Mucosa of descending colon (tissue), 3 donors: Measurements from ENCODE around the gene ANKRD16. TPM values are rescaled to one million over a fixed set of nuclear protein-coding genes. Genes with fewer than 3 reads are reported as not detected.

Source experiments
- ATAC-seq: fragments of 200-7000 bp; cut with Tn5 transposase; one replicate; pipeline ENCODE4 v1.9.1; 2020; ENCODE audit warnings: mild to moderate bottlenecking, moderate library complexity
- DNase-seq, 3 donors: peaks; one replicate each; pipeline ENCODE4 v3.0.0-alpha.2; 2020
- H3K36me3 ChIP-seq: fragments of 200-600 bp; one replicate; pipeline ENCODE4 v1.8.0; 2021; ENCODE audit warnings: low read depth, mild to moderate bottlenecking
- H3K4me1 ChIP-seq: fragments of 200-600 bp; one replicate; pipeline ENCODE4 v1.8.0; 2021; ENCODE audit warnings: low read depth, mild to moderate bottlenecking
- H3K4me3 ChIP-seq: fragments of 200-600 bp; one replicate; pipeline ENCODE4 v1.8.0; 2021; ENCODE audit warnings: mild to moderate bottlenecking
- H3K9me3 ChIP-seq: fragments of 200-600 bp; one replicate; pipeline ENCODE4 v1.8.0; 2021; ENCODE audit warnings: mild to moderate bottlenecking
- CTCF ChIP-seq: fragments of 200-600 bp; IDR thresholded peaks from one replicate; pipeline ENCODE4 v1.8.0; 2022; ENCODE audit warnings: antibody characterized with exemption, mild to moderate bottlenecking
- intact Hi-C, 2 donors: fragments of 100-400 bp; cut with DNase I in 1 of 2; cut with micrococcal nuclease in 1 of 2; formaldehyde crosslinking; loops; one replicate each; pipeline versions ENCODE4 v1.11.0 to v1.11.1; 2022; cut with DNase I, micrococcal nuclease
- total RNA-seq, 3 donors: library from RNA; stranded (reverse); fragmentation: NEBNext Ultra II Directional in 2 of 3; extraction: Animal tissue kit (Norgen Biotek cat#: 25700) in 2 of 3; gene quantifications; one replicate each; pipeline versions ENCODE4 v1.2.1 to v1.2.4, GENCODE V29; 2021 to 2023
- donor health status: DM: no; HTN: no; CAD: no; lungs with moderate emphysema.
- donor health status: DM: no; HTN: no; CAD: no.
- donor health status: DM: no; HTN: yes; CAD: no.

ANKRD16 gene
- total RNA-seq, 3 donors from 2014 or later, result 4.7 to 9.8 (median 7.4) TPM

DNA sequence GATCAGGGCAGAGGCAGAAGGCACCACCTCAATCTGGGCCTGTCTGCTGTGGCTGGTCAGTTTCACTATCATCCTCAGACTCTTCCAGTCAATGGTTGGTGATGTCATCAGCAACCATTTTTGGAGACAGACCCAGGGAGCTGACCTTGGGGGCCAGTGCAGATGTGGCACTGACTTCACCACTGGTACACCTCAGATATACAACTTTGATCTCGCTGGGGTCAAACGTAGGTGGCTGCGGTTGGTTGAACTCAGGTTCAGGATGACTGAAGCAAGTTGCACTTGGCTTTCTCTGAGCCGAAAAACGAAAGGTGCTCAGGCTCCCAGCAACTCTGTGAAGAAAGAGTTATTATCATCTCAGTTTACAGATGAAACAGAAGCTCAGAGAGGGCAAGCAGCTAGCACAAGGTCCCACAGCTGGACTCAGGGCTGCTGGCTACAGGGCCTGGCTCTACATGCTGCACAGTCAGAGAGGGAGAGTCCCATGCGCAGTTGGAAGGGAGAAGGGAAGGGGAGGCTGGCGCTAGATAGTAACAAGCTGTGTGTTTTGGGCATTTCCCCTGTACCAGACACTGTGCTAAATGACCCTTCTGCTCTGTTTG, 27.2 kb downstream of the ANKRD16 start:
- intact Hi-C loops, result no loop called here

GRCh38 chr10:5860066-5860465, 29.6 kb downstream of the ANKRD16 start:
- no peak for TF ChIP-seq CTCF
- Histone ChIP-seq H3K9me3 (no peaks in the 10 kb centered on the region), H3K4me1 (no peaks in the 10 kb centered on the region), H3K36me3 (no peaks in the 10 kb centered on the region), H3K4me3 (no peak overlapping the region)
- DNase-seq (no peak), ATAC-seq (no peak)
- intact Hi-C loops, result no loop called here

More for the DNA sequence above, 27.2 kb downstream of the ANKRD16 start:
- no peaks in the 10 kb centered on the region for H3K4me1 ChIP-seq
- ATAC-seq, result peak; percentile 24
- no peak for TF ChIP-seq CTCF
- no peaks in the 10 kb centered on the region for H3K36me3 ChIP-seq
- no peak overlapping the region for H3K4me3 ChIP-seq
- DNase-seq, result no peak
- no peaks in the 10 kb centered on the region for H3K9me3 ChIP-seq

- no peaks in the 10 kb centered on the region for H3K9me3 ChIP-seq
- H3K4me1 ChIP-seq, result no peaks in the 10 kb centered on the region
- no peak for TF ChIP-seq CTCF
- H3K36me3 ChIP-seq, result no peaks in the 10 kb centered on the region
- DNase-seq (no peak), ATAC-seq (no peak)
- no peak overlapping the region for H3K4me3 ChIP-seq
- intact Hi-C loops, result no loop called here
Measured at GRCh38 chr10:5858811-5859210, 30.9 kb downstream of the ANKRD16 start.

DNA sequence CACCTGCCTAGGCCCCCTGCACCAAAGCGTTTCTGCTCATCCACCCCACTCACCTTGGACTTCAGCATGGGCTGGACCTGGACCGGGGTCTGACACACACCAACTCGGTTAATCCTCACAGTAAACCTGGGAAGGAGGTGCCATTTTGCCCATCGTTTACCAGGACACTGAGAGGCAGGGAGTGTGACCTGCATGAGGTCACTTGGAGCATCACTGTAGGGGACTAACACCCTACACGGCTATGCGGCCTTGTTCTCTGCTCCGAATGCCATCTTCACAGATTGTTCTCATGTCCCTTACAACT, 33.0 kb downstream of the ANKRD16 start:
- no peaks in the 10 kb centered on the region for H3K9me3 ChIP-seq
- DNase-seq (no peak), ATAC-seq (no peak)
- H3K4me1 ChIP-seq, result no peaks in the 10 kb centered on the region
- H3K36me3 ChIP-seq, result no peaks in the 10 kb centered on the region
- no peak for TF ChIP-seq CTCF
- intact Hi-C loops, result no loop called here
- H3K4me3 ChIP-seq, result no peak overlapping the region

- no peak for DNase-seq
- Histone ChIP-seq H3K36me3 (no peaks in the 10 kb centered on the region), H3K4me3 (no peak overlapping the region), H3K4me1 (no peaks in the 10 kb centered on the region), H3K9me3 (no peaks in the 10 kb centered on the region)
- TF ChIP-seq CTCF, result no peak
- intact Hi-C loops, result no loop called here
- ATAC-seq, result no peak
Measured at GRCh38 chr10:5855979-5856700, 33.6 kb downstream of the ANKRD16 start.
